Right atrium auricular region (tissue), 2 donors: ENCODE measurements around the gene PTGES2. TPM values are rescaled to one million over a fixed set of nuclear protein-coding genes. Genes with fewer than 3 reads are reported as not detected.

Experiments used
- DNase-seq: peaks from one replicate; pipeline ENCODE4 v3.0.0-alpha.2; 2019; ENCODE audit warnings: low spot score
- H3K27ac ChIP-seq, 2 donors: fragments of 200-600 bp; sonication (generic); 1 replicate in 1 of 2; 2 replicates in 1 of 2; pipeline ENCODE4 v1.5.1; 2016 to 2019
- H3K27me3 ChIP-seq, 2 donors: fragments of 200-600 bp; sonication (generic); one replicate each; pipeline versions ENCODE4 v1.5.1 to v1.6.0; 2017 to 2019
- H3K36me3 ChIP-seq: fragments of 200-600 bp; sonication (generic); one replicate; pipeline ENCODE4 v1.5.1; 2016
- H3K4me1 ChIP-seq, 2 donors: fragments of 200-600 bp; sonication (generic); one replicate each; pipeline versions ENCODE4 v1.5.1 to v1.6.0; 2017 to 2019
- H3K4me3 ChIP-seq, 2 donors: fragments of 200-600 bp; sonication (generic); 1 replicate in 1 of 2; 2 replicates in 1 of 2; pipeline ENCODE4 v1.5.1; 2017 to 2019; ENCODE audit warnings: mild to moderate bottlenecking in 1 of 2, moderate library complexity in 1 of 2
- H3K9me3 ChIP-seq, 2 donors: fragments of 200-600 bp; sonication (generic); one replicate each; pipeline ENCODE4 v1.5.1; 2019
- CTCF ChIP-seq, 2 donors: fragments of 200-600 bp; sonication (generic); IDR thresholded peaks; one replicate each; pipeline ENCODE4 v1.5.1; 2019; ENCODE audit warnings: antibody characterized with exemption in 2 of 2
- total RNA-seq, 2 donors: library from RNA; depleted of rRNA; stranded (reverse); fragments of >200 nt; gene quantifications; one replicate each; pipeline ENCODE4 v1.1.0, GENCODE V29; 2016

PTGES2 gene
- total RNA-seq, 2 donors from 2014 or later = 114 to 118 TPM

GRCh38 chr9:128127990-128128835 lies 684 bp upstream of the PTGES2 start:
- peaks cover 0 to 31% of the 10 kb centered on the region in 2 donors for H3K4me1 ChIP-seq
- peaks cover 16% of the 10 kb centered on the region for H3K36me3 ChIP-seq
- H3K27ac ChIP-seq = peak overlapping the region; percentile 93 to 100
- TF ChIP-seq CTCF (IDR thresholded peaks at IDR 0.05) = no peak
- peak; percentile 78 for DNase-seq
- H3K9me3 ChIP-seq = no peaks in the 10 kb centered on the region
- no peaks in the 10 kb centered on the region for H3K27me3 ChIP-seq
- H3K4me3 ChIP-seq = peak overlapping the region; percentile 85 to 90

GRCh38 chr9:128125580-128126354 lies 1.8 kb downstream of the PTGES2 start:
- Histone ChIP-seq H3K27ac (no peak overlapping the region), H3K4me3 (no peak overlapping the region), H3K36me3 (peaks cover 35% of the 10 kb centered on the region), H3K4me1 (peaks cover 0 to 31% of the 10 kb centered on the region in 2 donors), H3K27me3 (no peaks in the 10 kb centered on the region), H3K9me3 (no peaks in the 10 kb centered on the region)
- no peak for DNase-seq
- TF ChIP-seq CTCF (IDR thresholded peaks at IDR 0.05) = no peak

- TF ChIP-seq CTCF (IDR thresholded peaks at IDR 0.05) = peak; percentile 28 to 62
- Histone ChIP-seq H3K27me3 (no peaks in the 10 kb centered on the region), H3K27ac (no peak overlapping the region), H3K9me3 (no peaks in the 10 kb centered on the region), H3K36me3 (peaks cover 42% of the 10 kb centered on the region), H3K4me3 (no peak overlapping the region), H3K4me1 (peaks cover 0 to 31% of the 10 kb centered on the region in 2 donors)
- no peak for DNase-seq
Observed at GRCh38 chr9:128124873-128125579, 2.5 kb downstream of the PTGES2 start.

GRCh38 chr9:128124451-128124850 lies 3.1 kb downstream of the PTGES2 start:
- Histone ChIP-seq H3K36me3 (peaks cover 42% of the 10 kb centered on the region), H3K4me3 (no peak overlapping the region), H3K27me3 (no peaks in the 10 kb centered on the region), H3K9me3 (no peaks in the 10 kb centered on the region), H3K4me1 (peaks cover 0 to 29% of the 10 kb centered on the region in 2 donors), H3K27ac (no peak overlapping the region)
- no peak for TF ChIP-seq CTCF (IDR thresholded peaks at IDR 0.05)
- no peak for DNase-seq

- Histone ChIP-seq H3K27ac (no peak overlapping the region), H3K9me3 (no peaks in the 10 kb centered on the region), H3K27me3 (no peaks in the 10 kb centered on the region), H3K4me1 (peaks cover 0 to 20% of the 10 kb centered on the region in 2 donors), H3K4me3 (no peak overlapping the region), H3K36me3 (peaks cover 42% of the 10 kb centered on the region)
- no peak for TF ChIP-seq CTCF (IDR thresholded peaks at IDR 0.05)
- no peak for DNase-seq
Observed at GRCh38 chr9:128123451-128124080, 4.0 kb downstream of the PTGES2 start.
